Frontal cortex (tissue), 4 donors: ENCODE data around the gene CCDC141. TPM values are rescaled to one million over a fixed set of nuclear protein-coding genes. Genes with fewer than 3 reads are reported as not detected.
"Not testable (repeated sequence)": the region's sequence is repeated elsewhere in the genome, so short reads cannot be mapped to it uniquely, and the experiment has no call there.

Source experiments
- DNase-seq, 2 donors: peaks; one replicate each; pipeline ENCODE4 v3.0.0; 2012; ENCODE audit warnings: low spot score in 2 of 2
- FAIRE-seq: peaks from 2 replicates; lab custom pipeline; 2012; peaks lifted over from hg19 to GRCh38; lab: Jason Lieb, UNC
- total RNA-seq: library from RNA; depleted of rRNA; stranded (reverse); fragments of >200 nt; gene quantifications from one replicate; pipeline ENCODE4 v1.2.3, GENCODE V29; 2014
- donor health status: control.
- donor health status: control.
- donor health status: control.

The CCDC141 gene
- total RNA-seq, 1 donor from 2014 or later, result 1.2 TPM

DNA sequence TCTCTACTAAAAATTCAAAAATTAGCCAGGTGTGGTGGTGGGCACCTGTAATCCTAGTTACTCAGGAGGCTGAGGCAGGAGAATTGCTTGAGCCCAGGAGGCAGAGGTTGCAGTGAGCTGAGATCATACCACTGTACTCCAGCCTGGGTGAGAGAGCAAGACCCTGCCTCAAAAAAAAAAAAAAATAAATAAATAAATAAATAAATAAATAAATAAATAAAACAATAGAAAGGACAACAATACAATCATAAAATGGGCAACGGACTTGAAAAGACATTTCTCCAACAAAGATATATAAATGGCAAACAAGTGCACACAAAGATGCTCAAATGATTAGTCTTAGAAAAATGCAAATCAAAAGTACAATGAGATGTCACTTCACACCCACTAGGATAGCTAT, 60.5 kb downstream of the CCDC141 start:
- FAIRE-seq, DNase-seq: not testable (repeated sequence)

DNA sequence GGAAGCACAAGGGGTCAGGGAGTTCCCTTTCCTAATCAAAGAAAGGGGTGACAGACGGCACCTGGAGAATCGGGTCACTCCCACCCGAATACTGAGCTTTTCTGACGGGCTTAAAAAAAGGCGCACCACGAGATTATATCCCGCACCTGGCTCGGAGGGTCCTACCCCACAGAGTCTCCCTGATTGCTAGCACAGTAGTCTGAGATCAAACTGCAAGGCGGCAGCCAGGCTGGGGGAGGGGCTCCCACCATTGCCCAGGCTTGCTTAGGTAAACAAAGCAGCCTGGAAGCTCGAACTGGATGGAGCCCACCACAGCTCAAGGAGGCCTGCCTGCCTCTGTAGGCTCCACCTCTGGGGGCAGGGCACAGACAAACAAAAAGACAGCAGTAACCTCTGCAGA, 67.3 kb downstream of the CCDC141 start:
- not testable (repeated sequence) for FAIRE-seq, DNase-seq

DNA sequence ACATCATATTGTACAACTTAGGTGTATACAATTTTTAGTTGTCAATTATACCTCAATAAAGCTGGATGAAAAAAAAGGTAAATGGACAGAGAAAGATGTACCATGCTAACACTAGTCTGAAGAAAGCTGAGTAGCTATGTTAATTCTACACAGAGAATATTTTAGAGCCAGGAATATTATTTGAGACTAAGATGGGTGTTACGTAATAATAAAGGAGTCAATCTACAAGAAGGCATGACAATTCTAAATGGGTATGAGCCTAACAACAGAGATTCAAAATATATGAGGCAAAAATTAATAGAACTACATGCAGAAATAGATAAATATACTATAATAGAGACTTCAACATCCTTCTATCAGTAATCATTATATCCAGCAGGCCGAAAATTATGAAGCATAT, 69.1 kb downstream of the CCDC141 start:
- FAIRE-seq, result no peak
- DNase-seq, result no peak

DNA sequence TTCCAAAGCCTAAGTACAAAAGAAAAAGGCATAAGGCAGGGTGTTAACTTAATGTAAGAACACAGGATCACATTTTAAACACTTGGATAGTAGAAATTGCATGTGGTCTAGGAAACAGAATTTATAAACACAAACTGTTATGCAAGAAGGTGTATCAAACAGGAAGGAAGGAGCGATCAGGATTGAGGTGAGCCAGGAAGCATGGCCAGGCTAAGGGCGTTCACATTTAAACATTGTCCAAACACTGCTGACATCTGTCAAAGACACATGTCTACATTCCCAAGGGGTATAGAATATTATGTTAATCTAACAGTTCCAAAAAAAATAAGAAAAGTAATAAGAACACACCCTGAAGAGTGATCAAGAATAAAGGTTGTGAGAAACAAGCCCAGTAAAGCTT, 71.3 kb downstream of the CCDC141 start:
- DNase-seq (no peak), FAIRE-seq (no peak)

DNA sequence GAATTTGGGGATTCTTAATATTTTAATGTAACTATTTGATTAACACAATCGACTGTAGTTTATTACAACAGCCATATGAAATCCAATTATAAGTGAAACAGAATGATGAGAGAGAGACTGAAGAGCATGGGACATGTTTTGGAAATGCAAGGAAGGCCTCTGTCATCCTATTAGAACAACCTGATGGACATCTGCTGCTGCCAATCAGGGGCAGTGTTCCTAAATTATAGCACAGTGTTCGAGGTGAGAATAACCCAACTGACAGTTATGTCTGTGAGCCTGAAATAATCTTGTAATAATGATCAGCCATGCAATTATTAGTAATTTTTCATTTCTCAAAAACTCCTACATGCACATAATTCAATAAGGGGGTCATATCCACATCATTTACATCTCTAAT, 73.6 kb downstream of the CCDC141 start:
- DNase-seq, result no peak
- FAIRE-seq, result no peak

GRCh38 chr2:178962805-178963433, 87.0 kb downstream of the CCDC141 start:
- FAIRE-seq (no peak), DNase-seq (no peak)

- DNase-seq, result no peak
- no peak for FAIRE-seq
These were observed 87.8 kb downstream of the CCDC141 start for GRCh38 chr2:178962152-178962551.

GRCh38 chr2:178954049-178954448, 95.9 kb downstream of the CCDC141 start:
- no peak for FAIRE-seq
- DNase-seq, result no peak

GRCh38 chr2:178951266-178952006, 98.5 kb downstream of the CCDC141 start:
- DNase-seq, result no peak

GRCh38 chr2:178949584-178949983, 100.4 kb downstream of the CCDC141 start:
- no peak for DNase-seq
- FAIRE-seq, result no peak

More at GRCh38 chr2:178951266-178952006, 98.5 kb downstream of the CCDC141 start:
- no peak for FAIRE-seq

DNA sequence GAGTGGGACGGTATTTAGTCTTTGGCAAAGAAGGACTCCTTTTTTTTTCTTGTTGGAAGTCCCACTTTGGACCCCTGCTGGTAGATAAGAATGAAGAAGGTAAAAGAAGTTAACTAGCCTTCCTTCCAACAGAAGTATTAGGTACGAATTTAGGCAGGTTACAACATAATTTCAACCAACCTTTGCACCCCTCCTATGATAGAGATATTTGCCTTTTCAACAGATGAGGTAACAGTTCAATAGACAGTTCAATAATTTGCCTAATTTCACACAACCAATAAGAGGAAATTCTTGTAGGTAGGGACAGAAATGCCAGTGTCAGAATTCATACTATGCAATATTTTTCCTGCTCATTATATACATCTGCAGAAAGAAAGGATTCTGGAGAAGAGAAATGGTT, 100.8 kb downstream of the CCDC141 start:
- no peak for DNase-seq
- FAIRE-seq, result no peak

DNA sequence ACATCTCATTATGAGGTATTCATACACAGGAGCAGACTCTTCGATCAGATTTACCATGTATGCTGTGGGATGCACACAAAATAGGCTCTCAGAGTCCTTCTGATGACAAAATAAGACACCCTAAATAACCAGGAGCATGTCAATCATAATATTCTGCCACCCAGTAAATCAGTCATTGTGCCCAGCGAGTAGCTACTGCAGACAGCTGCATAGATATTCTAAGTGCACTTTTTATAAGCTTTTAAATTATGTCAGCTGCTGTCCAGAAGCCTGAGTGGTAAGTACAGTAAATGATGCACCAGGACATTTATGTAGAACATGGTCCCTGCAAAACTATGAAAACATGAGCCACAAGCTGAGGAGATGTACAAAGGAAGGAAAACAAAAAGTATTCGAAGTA, 102.9 kb downstream of the CCDC141 start:
- DNase-seq (no peak), FAIRE-seq (no peak)

- no peak for FAIRE-seq
- no peak for DNase-seq
These were observed 103.4 kb downstream of the CCDC141 start for GRCh38 chr2:178946494-178946893.

DNA sequence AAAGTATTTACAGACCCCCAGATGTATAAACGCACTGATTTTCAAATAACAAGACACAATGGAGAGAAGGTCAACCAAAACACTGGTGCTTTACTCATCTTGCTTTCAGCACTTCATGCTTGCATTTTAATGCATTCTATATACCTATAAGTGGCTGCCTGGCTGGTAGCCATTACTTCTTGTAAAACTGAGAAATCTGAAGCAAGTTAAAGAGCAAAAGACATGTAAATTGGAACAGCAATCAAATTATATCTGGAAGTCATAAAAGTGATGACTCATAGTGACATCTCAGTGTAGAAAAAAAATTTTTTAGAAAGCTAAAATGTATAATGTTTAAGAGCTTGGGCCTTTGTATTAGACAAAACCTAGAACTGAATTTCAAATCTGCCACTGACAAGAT, 106.2 kb downstream of the CCDC141 start:
- FAIRE-seq (no peak), DNase-seq (no peak)

GRCh38 chr2:178934571-178934970, 115.4 kb downstream of the CCDC141 start:
- FAIRE-seq (no peak), DNase-seq (no peak)

DNA sequence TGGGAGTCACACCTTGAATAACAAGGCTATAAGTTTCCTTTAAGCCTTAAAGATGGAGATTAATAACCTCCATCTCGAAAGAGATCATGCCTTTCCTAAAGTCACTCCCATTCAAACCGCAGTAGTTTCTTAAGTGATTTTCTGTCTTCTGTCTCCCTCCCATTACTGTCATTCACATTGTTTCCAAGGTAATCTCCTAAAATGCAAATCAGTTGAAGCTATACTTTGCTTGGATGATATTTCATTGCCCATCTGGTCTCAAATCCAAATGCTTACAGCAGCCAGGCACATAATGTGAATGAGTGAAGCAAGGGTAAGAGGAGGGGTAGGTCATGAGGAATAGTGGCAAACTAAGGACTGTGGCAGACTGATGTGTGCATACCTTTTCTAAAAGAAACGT, 116.4 kb downstream of the CCDC141 start:
- FAIRE-seq, result no peak

GRCh38 chr2:178928077-178928476, 121.9 kb downstream of the CCDC141 start:
- DNase-seq, result no peak
- no peak for FAIRE-seq

More for the DNA sequence above, 116.4 kb downstream of the CCDC141 start:
- no peak for DNase-seq

DNA sequence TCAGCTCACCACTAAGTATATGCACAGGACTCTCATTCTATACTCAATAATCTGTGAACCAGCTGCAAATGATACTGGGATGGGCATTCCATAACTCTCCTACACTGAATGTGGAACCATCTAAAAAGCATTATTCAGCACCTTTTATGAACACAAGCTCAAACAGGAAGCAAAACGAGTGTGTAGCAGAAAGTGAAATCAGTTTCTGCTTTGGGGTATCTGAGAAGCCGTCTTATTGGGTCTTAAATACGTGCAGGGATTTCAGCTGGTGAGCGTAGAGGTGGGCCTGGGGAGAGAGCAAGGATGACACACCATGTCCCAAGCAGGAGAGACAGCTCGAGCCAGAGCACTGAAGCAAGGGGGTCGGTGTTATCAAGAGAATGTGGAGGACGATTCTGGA, 122.8 kb downstream of the CCDC141 start:
- DNase-seq (no peak), FAIRE-seq (no peak)

- FAIRE-seq, result no peak
- DNase-seq, result no peak
These were observed 125.1 kb downstream of the CCDC141 start for GRCh38 chr2:178924817-178925216.

DNA sequence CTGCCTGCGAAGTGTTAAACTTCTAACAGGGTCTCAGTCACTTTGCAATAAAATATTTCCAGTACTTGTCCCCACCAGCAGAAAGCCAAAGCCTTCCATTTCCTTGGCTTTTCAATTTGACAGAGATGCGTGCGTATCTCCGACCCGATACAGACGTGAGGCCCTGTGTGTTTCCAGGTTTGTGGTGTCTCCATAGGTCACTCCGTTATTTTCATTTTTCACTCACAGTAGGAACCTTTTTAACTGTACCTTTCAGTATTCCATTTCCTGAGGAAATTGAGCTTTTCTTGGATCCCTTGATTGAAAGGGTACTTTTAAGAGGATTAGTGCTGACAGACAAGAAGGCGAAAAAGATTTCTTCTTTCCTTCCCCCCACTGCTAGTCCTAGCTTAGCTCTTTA, 126.4 kb downstream of the CCDC141 start:
- FAIRE-seq (no peak), DNase-seq (no peak)

DNA sequence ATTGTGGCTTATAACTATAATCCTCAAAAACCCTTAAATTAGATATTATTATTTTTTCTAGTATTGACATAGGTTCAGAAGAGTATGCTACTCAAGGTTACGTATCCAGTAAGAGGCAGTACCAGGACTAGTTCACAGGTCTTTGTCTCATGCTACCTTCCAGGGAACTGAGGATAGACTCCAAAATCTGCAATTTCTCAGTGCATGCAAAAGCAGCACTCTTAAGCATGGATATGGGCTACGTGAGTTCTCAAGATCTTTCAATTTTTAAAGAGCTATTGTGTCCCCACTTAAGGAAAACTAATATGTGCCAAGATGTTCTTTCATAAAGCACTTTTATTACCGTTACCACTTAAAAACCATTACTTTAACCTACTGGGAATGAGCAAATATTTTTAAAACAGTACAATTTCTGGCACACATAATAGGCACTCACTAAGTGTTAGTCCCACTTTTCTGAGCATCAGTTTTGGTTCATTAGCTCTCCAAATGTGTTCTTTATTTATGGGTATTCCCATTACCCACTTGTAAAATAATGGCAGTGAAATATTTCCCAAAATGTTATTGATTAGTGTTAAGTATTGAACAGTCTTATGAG, 128.9 kb downstream of the CCDC141 start:
- DNase-seq (no peak), FAIRE-seq (no peak)
